Activated CD4-positive, alpha-beta T cell treated with anti-CD3 and anti-CD28 coated beads for 1 hour (primary cell): ENCODE data around the gene LPAR2.

ENCODE experiments used
- DNase-seq: peaks from one replicate; pipeline ENCODE4 v3.0.0-alpha.2; 2020

LPAR2 gene

DNA sequence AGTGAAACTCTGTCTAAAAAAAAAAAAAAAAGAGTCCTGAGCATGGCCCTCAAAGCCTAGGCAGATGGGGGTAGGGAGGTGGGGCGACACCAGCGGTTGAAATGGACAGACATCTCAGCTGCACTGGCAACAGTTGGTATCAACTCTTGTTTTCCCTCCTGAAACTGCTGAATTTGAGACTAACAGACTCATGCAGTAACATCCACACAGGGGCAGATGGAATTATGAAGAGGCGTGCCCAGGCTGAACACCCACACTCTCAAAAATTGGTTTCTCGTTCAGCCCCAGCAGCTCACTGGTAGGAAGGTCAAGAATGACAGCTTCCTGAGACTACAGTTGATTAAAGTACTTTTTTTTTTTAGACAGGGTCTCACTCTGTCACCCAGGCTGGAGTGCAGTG, 33.6 kb downstream of the LPAR2 start:
- DNase-seq = no peak

- no peak for DNase-seq
Observed at GRCh38 chr19:19592690-19593089, 35.3 kb downstream of the LPAR2 start.

DNA sequence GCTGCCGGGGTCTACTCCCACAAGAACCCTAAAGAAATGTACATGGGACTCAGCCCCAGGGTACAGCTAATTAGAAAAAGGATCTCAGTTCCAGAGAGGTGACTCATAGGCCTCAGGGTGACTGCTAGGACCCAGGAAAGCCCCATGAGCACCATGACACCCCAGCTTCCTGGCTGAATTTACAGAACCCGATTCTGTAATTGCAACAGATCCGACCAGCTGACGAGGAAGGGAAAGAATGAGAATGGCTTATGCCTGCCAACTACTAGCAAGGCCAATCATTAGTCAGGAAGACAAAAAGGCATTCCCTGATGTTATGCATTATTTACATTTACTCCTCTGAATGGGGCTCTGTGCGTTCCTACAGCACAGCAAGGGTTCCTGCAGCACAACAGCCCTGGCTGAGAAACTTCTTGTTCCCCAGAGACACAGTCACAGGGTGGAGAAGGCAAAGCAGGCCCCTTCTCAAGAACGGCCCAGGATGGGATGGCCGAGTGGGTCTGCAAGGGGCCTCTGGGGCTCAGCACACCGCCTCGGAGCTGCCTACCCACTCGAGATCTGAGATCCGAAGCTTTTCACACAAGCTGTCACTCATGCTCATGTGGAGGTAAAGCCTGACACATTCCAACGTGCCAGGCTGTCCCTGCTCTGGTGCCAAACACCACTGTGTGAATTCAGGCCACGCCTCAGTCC, 36.7 kb downstream of the LPAR2 start:
- peak; percentile 51 for DNase-seq

DNA sequence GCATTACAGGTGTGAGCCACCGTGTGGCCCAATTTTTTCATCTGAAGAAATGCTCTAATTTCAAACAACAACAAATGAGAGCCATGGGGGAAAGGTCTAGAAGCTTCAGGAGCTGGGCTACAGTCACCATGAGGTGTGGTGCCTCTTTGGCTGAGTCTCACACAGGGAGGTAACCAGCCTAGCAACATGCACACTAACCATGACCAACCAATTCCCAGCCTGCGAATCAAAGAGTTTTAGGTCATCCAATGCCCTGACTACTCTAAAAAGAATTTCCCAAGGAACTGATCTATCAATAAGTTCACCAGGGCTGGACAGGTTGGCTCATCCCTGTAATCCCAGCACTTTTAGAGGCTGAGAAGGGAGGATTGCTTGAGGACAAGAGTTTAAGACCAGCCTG, 39.5 kb downstream of the LPAR2 start:
- DNase-seq = no peak

DNA sequence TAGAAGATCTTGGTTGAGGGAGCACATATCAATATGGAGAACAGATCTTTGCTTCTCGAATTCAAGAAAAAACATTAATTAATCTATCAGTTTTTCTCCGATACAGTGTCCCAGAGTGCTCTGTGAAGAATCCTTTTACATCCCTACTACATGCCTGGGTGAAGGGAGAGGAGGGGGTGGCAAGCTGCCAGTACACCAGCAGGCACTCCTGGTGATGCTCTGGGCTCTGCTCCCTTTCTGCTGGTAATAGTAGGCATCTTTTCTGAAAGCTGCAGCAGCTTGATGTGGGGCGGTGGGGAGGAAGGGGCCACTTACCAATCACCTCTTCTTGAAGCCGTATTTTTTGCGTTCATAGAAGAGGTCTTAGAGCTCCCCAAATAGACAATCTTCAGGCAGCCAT, 40.2 kb downstream of the LPAR2 start:
- DNase-seq = no peak

- no peak for DNase-seq
Observed at GRCh38 chr19:19584356-19584755, 43.7 kb downstream of the LPAR2 start.

- no peak for DNase-seq
Observed at GRCh38 chr19:19582471-19582870, 45.5 kb downstream of the LPAR2 start.

DNA sequence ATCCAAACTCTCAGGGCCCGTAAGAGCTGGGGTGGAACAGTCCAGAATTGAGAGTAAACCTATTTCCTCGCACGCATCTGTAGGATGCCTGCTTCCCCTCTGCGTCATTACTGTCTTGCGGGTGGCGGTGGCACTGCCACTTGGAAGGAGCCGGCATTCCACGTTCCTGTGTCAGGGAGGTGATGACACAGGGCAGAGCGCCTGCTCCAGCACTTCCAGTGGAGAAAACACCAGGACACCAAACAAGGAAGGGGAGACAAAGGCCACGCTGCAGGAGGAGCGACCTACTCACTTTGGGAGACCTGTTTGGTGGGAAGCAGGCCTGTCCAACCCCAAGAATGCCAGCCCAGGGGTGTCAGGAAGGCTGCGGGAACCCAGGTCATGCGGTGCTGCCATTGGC, 46.6 kb downstream of the LPAR2 start:
- DNase-seq = no peak

DNA sequence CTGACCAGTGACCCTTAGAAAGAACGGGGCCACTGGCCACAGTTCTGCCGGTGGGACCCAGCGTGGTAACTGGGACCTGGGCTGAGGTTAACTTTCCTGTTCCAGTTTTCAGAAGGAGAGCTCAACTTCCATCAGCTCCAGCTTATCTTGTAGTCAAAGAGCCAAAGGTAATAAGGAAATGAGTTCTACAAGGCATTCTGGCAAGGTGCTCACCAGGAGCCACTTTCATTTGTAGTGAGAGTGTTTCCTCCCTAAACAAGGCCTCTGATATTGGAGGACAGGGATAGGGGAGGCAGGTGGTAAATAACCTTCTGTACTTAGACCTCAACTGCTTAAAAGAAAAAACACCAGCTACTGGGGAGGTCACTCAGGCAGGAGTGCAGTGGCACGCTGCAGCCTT, 47.6 kb downstream of the LPAR2 start:
- DNase-seq = no peak

DNA sequence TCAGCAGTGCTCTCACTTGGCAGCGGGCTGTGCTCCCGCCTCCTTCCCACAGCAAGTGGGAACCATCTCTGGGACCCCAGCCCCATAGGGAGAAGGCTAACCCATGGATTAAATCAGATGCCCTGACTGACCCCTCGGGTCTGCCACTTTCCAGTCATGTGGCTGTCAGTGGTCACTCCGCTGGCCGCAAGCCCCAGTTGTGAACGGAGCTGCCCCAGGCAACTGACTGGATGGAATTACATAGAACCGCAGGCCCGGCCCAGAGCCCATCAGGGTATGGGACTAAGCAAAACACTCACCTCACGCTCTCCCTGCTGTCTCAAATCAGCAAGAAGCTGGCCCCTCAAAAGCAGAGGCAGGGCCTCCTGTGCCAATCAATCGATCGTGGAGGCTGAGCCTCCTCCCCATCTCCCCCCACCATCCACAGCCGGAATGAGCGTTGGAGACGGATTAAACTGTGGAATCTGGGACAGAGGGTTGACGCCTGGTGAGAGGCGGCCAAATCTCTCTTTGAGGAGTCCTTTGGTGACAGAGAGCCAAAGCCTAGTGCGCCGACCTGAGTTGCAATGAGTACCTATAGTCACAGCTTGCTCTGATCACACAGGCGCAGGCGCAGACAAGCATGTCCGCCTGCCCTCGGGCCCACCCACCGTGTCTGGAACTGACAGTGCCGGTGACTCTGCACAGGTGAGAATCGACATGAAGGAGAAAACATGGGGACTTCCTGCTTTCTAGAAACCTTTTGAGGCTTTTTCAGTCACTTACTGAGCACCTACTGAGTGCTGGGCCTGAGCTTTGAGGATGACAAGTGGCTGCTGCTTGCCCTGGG, 48.3 kb downstream of the LPAR2 start:
- no peak for DNase-seq

GRCh38 chr19:19578252-19578651, 49.8 kb downstream of the LPAR2 start:
- no peak for DNase-seq

GRCh38 chr19:19575411-19575810, 52.6 kb downstream of the LPAR2 start:
- no peak for DNase-seq
